HG02763 (cell line): ENCODE measurements around the gene TFEB.
A peak's percentile ranks its signal among the peaks of the same experiment; 100 is the strongest.

ENCODE experiments used
- ATAC-seq: cut with Tn5 transposase; IDR thresholded peaks from one replicate; pipeline ENCODE4 v1.9.1; 2021; ENCODE audit warnings: mild to moderate bottlenecking, moderate library complexity; ENCODE audit not compliant: unreplicated experiment

The TFEB gene

DNA sequence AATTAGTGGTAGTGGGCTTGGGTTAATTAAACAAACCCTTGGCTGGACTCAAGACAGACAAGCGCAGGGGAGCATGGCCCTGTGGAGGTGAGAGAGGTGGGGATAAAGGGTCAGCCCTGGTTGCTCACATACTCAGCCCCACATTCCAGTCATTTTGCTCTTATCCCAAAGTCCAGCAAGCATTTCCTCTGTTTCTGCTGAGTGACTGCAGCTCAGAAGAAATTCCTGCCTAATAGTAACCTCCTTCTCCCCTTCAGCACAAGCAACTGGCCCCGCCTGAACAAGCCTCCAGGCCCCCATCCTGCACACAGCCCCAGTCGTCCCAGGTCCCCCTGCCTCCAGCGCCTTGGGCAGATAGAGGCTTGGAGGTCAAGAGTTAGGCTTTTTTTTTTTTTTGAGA is 3.6 kb upstream of the TFEB start:
- ATAC-seq, result no peak

GRCh38 chr6:41737591-41738130 is 2.3 kb upstream of the TFEB start:
- ATAC-seq, result no peak

GRCh38 chr6:41736800-41737555 is 1.6 kb upstream of the TFEB start:
- no peak for ATAC-seq

GRCh38 chr6:41736186-41736733 is 852 bp upstream of the TFEB start:
- ATAC-seq, result no peak

DNA sequence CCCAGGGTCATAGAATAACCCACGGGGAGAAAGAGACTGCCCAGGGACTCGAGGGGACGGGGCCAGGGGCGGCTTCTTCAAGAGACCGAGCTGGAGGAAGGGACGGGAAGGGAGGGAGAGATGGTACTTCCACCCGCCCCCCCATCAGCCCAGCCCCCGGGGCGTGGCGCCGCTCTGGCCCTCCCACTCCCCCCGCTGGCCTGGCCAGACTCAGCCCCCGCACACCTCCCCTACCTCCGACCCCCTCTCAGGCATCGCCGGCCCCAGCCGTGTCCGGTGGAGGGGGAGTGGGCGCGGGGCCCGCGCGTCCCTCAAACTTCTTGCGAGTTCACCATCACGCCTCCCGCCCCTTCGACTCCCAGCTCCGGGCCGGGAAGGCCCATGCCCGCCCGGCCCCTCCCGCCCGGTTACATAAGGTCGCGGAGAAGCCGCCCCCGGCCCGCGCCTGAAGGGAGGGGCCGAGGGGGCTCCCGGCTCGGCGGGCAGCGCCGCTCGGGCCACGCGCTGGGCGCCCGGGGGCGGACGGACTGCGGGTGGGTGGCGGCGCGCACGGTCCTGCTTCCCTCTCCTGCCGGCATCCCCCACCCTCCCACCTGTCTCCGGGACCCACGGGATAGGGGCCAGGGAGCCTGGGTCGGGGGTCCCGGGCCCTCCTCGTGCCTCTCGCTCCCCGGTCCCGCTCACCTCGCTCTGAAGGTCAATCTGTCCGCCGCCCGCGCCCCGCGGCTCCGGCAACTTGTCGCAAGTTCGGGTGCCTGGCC is 562 bp downstream of the TFEB start:
- ATAC-seq, result peak; percentile 23

DNA sequence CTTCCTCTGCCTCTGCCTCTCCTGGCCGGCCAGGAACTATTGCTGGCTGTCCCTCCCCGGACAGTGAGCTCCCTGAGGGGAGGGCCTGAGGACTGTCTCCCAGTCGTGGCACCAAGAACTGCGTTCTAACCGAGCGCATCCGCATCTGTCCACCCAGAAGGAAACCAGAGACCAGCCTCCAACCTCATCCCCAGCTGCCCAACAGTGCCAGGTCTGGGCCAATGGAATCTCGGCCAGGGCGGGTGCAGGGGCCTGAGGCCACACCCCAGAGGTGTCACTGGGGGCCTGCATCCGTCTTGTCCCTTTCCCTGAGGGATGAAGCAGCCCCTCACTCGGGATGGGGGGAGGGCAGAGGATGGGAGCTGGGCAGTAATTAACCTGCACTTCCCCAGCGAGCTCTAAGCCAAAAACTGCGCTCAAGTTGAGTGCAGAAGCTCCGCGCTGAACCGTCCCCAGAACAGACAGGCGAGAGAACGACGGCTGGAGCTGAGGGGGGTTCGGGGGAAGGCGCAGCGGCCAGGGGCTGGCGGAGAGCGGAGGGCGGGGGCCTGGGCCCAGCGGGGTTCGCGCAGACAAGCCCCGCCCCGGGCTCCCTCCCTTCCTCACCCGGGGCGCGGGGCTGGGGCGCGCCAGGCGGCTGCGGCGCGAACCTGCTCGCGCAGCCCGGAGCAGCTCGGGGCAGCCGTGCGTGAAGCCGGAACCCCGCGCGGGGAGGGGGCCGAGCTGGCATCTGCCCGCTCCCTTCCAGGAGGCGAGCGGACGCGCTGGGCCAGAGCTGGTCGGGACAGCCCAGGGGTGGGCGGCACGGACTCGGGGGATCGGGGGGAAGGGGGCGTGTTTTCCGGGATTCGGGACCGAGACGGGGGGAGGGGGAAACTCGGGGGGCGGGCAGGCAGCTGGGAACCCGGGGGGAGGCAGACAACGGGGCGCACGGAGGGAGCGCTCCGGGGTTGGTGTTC is 1.4 kb downstream of the TFEB start:
- peak; percentile 40 for ATAC-seq

- ATAC-seq, result no peak
Measured at GRCh38 chr6:41733360-41733706, 2.1 kb downstream of the TFEB start.

- peak; percentile 28 for ATAC-seq
Measured at GRCh38 chr6:41732591-41733359, 2.6 kb downstream of the TFEB start.

GRCh38 chr6:41732149-41732548 is 3.3 kb downstream of the TFEB start:
- ATAC-seq, result no peak

DNA sequence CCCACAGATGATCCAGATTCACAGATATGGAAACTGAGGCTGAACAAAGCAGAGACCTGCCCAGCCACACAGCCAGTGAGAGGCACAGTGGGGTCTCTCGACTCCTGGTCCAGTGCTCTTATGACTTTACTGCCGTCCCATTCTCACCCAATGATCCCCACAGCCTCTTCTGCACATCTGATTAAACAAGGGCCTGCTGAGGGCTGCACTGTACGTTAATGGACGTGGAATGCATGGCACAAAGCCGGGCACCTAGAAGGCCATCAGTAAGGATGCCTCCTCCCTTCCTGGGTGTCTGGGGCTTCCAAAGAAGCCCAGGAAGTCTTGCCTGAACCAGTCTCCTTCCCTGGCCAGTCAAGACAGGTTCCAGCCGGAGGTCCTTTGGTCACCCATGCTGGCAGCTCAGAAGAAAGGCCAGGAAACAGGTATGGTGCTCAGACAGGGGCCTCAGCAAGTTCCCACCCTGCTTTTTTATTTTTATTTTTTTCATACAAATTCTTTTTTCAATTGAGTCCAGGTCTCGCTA is 3.8 kb downstream of the TFEB start:
- ATAC-seq, result no peak

- ATAC-seq, result no peak
Measured at GRCh38 chr6:41730531-41731436, 4.6 kb downstream of the TFEB start.

DNA sequence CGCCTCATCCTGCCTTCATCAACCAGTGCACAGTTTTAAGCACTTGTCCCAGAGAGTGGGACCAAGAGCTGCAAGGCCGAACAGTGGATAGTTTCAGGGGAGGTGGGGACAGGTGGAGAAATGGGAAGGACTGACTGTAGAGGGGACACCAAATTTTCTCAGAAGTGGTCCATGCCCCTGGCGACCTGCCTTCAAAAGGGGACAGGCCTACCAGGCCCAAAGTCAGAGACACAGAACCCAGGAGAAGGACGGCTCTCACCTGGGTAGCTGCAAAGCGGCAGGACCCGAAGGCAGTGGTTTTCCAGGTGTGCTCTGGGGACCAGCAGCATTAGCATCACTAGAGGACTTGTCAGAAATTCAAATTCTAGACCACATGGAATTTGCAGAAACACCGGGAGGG is 5.8 kb downstream of the TFEB start:
- ATAC-seq, result no peak

GRCh38 chr6:41728954-41729353 is 6.5 kb downstream of the TFEB start:
- no peak for ATAC-seq

GRCh38 chr6:41728073-41728936 is 7.1 kb downstream of the TFEB start:
- ATAC-seq, result no peak

DNA sequence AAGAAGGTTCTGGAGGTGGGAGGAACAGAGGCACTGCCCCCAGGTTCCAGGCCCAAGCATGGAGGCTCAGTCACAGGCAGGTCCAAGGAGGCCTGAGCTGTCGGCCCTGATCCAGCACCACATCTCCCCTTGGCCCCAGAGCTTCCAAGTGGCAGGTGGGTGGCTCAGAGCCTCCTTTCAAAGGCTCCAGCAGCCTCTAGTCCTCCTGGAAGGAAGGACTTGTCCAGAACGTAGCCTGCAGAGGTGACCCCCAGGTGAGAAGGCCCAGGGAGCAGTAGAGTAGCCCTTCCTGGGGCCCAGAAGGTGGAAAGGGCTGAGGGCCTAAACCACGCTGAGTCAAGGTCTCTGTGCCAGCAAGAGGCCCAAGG is 7.7 kb downstream of the TFEB start:
- no peak for ATAC-seq

DNA sequence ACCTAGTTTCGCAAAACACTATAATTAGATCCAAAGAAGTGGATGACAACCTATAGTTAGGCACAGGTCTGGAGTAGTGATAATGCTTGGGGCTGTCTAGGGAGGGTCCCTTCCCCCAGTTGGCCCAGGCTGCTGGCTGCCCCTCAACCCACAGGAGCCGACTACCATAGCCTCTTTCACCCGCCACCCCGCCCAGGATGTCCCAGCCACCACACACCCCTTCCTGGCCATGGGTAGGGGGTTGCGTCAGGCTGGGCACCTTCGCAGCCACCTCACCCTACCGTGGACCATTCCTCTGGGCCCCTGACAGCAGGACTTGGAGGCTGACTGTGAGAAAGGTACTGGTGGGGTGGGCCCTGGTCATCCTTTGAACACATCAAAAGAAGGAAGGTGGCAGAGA is 8.5 kb downstream of the TFEB start:
- ATAC-seq, result no peak

- no peak for ATAC-seq
Measured at GRCh38 chr6:41724586-41725501, 10.6 kb downstream of the TFEB start.
